Sigmoid colon (tissue), 7 donors: Measurements from ENCODE around the gene OPA3. TPM values are rescaled to one million over a fixed set of nuclear protein-coding genes. Genes with fewer than 3 reads are reported as not detected.
"Not testable (repeated sequence)": the region's sequence is repeated elsewhere in the genome, so short reads cannot be mapped to it uniquely, and the experiment has no call there.

Experiments
- DNase-seq: peaks from one replicate; pipeline ENCODE4 v3.0.0-alpha.2; 2019
- H3K27ac ChIP-seq, 4 donors: fragments of 200-600 bp; sonication (generic); one replicate each; pipeline ENCODE4 v1.5.1; 2016 to 2019; ENCODE audit warnings: mild to moderate bottlenecking in 1 of 4
- H3K27me3 ChIP-seq, 3 donors: fragments of 200-600 bp; sonication (generic); one replicate each; pipeline ENCODE4 v1.5.1; 2019; ENCODE audit warnings: mild to moderate bottlenecking in 1 of 3
- H3K36me3 ChIP-seq, 4 donors: fragments of 200-600 bp; sonication (generic); one replicate each; pipeline ENCODE4 v1.5.1; 2016 to 2019
- H3K4me1 ChIP-seq, 4 donors: fragments of 200-600 bp; sonication (generic); one replicate each; pipeline ENCODE4 v1.5.1; 2017 to 2019
- H3K4me3 ChIP-seq, 4 donors: fragments of 200-600 bp; sonication (generic); one replicate each; pipeline ENCODE4 v1.5.1; 2017 to 2019; ENCODE audit warnings: mild to moderate bottlenecking in 2 of 4, moderate library complexity in 1 of 4
- H3K9me3 ChIP-seq, 4 donors: fragments of 200-600 bp in 3 of 4; sonication (generic) in 3 of 4; one replicate each; pipeline versions ENCODE4 v1.5.1 to v1.6.1; 2013 to 2019
- EP300 ChIP-seq, 4 donors: sonication (generic); formaldehyde crosslinking; IDR thresholded peaks; one replicate each; pipeline ENCODE4 v1.6.1; 2017; ENCODE audit warnings: antibody characterized with exemption in 4 of 4
- POLR2A ChIP-seq, 2 donors: fragments of 450-650 bp; IDR thresholded peaks; one replicate each; pipeline ENCODE4 v1.6.1; 2016; ENCODE audit warnings: antibody characterized with exemption in 2 of 2, mild to moderate bottlenecking in 2 of 2, moderate library complexity in 2 of 2
- POLR2AphosphoS5 ChIP-seq, 4 donors: sonication (generic); formaldehyde crosslinking; IDR thresholded peaks; one replicate each; pipeline ENCODE4 v1.6.1; 2017; ENCODE audit warnings: antibody characterized with exemption in 4 of 4
- WGBS, 2 donors: extraction: QIAGEN DNeasy Blood & Tissue Kit; methylation state at CpG; one replicate each; pipeline ENCODE4 v1.1.7; 2013; 5-methylcytosine and 5-hydroxymethylcytosine counted together
- intact Hi-C: fragments of 100-400 bp; cut with DNase I; formaldehyde crosslinking; loops from one replicate; pipeline ENCODE4 v1.15.1; 2023
- polyA plus RNA-seq, 3 donors: library from polyadenylated mRNA; stranded (reverse); fragments of 200-250 nt; gene quantifications; one replicate each; pipeline ENCODE4 v1.2.3, GENCODE V29; 2013
- total RNA-seq, 4 donors: library from RNA; depleted of rRNA; stranded (reverse); fragments of >200 nt; gene quantifications; one replicate each; pipeline ENCODE4 v1.1.0, GENCODE V29; 2016
- TF ChIP-seq, protein P1 (sequence below), 4 experiments: fragments of 450-650 bp in 3 of 4; fragments of 200-600 bp in 1 of 4; IDR thresholded peaks; one replicate each; pipeline ENCODE4 v1.5.1; 2016 to 2019; ENCODE audit warnings: antibody characterized with exemption in 4 of 4, mild to moderate bottlenecking in 3 of 4, moderate library complexity in 2 of 4
- donor health status: healthy with polysubstance abuse.
- donor health status: Bipolar disorder and iron deficiency.
- donor health status: healthy.

The OPA3 gene
- 1 to 10 TPM; 5.4 to 9.9 (median 8.1) TPM for total RNA-seq
- 10 to 100 TPM in 1 of 3 donors, 1 to 10 TPM in 2; 3.0 to 11.3 (median 4.4) TPM for polyA plus RNA-seq

DNA sequence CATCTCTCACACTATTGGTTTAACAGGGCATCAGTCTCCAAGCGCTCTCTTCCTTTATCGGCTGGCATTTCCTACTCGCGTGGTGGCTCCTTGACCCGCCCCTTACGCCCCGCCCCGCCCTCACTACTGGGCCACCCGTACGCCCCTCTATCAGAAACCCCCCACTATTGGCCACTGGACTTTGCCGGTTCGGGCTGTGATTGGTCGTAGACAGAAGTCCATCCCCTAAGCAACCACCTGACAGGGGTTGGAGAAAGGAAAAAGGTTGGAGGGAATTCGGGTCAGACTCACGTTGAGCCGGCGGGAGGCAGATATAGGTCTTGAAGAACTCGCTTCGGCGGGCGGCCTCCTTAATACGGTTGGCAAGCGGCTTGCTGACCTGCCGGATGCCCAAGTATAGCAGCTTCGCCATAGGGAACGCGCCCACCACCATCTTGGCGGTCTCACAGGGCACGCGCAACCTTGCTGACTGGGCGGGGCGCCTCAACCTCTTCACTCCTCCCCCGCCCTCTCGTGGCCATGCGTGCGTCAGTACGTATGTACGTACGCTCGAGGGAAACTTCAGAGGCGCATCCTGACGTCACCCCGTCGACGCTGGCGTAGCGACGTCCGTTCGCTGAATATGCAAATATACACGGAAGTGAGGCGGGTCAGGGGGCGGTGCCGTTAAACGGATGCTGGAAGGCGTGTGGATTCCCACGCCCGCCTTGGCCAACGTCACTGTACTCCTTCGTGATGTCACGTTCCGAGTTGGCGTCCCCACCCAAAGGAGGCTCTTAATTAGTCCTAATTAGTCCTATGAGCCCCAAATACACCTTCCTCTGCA is at the start of gene OPA3:
OPA3 (minus strand) TSS at position 471 of the 826 bp plus-strand sequence; CDS start at position 433, 38 bp downstream.
- Histone ChIP-seq H3K27me3 (no peaks in the 10 kb centered on the region), H3K4me3 (peak within 1 kb of the TSS; percentile 49 to 77 (median 62)), H3K9me3 (no peaks in the 10 kb centered on the region), H3K36me3 (no peaks in the 10 kb centered on the region), H3K27ac (peak within 1 kb of the TSS; percentile 91 to 99 (median 96)), H3K4me1 (peaks cover 0 to 12% (median 8%) of the 10 kb centered on the region in 4 donors)
- TF ChIP-seq, protein P1, sequence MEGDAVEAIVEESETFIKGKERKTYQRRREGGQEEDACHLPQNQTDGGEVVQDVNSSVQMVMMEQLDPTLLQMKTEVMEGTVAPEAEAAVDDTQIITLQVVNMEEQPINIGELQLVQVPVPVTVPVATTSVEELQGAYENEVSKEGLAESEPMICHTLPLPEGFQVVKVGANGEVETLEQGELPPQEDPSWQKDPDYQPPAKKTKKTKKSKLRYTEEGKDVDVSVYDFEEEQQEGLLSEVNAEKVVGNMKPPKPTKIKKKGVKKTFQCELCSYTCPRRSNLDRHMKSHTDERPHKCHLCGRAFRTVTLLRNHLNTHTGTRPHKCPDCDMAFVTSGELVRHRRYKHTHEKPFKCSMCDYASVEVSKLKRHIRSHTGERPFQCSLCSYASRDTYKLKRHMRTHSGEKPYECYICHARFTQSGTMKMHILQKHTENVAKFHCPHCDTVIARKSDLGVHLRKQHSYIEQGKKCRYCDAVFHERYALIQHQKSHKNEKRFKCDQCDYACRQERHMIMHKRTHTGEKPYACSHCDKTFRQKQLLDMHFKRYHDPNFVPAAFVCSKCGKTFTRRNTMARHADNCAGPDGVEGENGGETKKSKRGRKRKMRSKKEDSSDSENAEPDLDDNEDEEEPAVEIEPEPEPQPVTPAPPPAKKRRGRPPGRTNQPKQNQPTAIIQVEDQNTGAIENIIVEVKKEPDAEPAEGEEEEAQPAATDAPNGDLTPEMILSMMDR (IDR thresholded peaks at IDR 0.05): no peak
- peak in 3 of 4 donors; percentile 60 to 97 (median 87) for TF ChIP-seq EP300 (IDR thresholded peaks at IDR 0.05)
- TF ChIP-seq POLR2AphosphoS5 (IDR thresholded peaks at IDR 0.05): peak; percentile 70 to 86 (median 79)
- peak; percentile 15 to 55 for TF ChIP-seq POLR2A (IDR thresholded peaks at IDR 0.05)
- intact Hi-C loops: loop anchor here (2.0 to 10.0 kb wide), 2 partner anchors 76 to 150 kb away; no protein-coding TSS in a partner anchor
- peak; percentile 100 for DNase-seq
- WGBS, 2 donors: 0 to 1% methylated on average over 63 of the region's 63 CpGs

DNA sequence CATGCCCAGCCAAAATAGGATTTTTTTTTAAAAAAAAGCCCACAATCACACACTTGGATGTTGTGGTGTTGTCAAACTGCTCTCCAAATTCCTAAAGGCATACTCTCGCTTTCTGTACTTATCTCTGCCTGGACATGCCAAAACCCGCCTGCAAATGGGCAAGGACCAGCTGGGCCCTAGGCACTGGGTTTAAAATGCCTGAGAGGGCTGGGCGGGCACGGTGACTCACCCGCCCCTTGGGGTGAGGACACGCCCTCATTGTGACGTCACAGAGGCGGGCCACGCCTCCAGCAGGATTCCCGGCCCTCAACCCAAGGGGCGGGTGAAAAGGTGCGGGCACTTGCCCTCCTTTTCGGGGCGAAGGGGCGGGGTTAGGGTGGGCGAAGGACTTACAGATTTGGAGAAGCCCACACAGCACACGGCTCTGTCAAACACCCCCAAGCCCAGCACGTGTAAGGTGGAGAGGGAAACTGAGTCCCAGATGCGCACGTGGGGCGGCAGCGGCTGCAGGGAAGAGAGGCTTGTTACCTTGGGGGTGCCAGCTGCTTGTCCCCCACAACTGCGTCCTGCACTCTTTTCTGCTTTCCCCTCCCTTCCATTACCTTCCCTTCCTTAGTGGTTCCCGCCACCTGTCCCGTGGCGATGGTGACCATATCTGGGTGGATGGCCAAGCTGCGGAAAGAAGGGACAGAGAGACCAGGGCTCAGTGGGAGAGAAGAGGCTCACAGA is 48.0 kb upstream of the OPA3 start:
- WGBS, 2 donors: 54 to 65% methylated on average over 27 of the region's 27 CpGs
- intact Hi-C loops: no loop called here
- Histone ChIP-seq H3K9me3 (no peaks in the 10 kb centered on the region), H3K27ac (peak overlapping the region in 1 of 4 donors; percentile 26), H3K27me3 (no peaks in the 10 kb centered on the region), H3K4me1 (peaks cover 0 to 8% (median 6%) of the 10 kb centered on the region in 4 donors), H3K4me3 (no peak overlapping the region), H3K36me3 (peaks cover 0 to 22% (median 6%) of the 10 kb centered on the region in 4 donors)
- peak; percentile 70 for DNase-seq
- TF ChIP-seq EP300 (IDR thresholded peaks at IDR 0.05) (no peak), POLR2AphosphoS5 (IDR thresholded peaks at IDR 0.05) (no peak), POLR2A (IDR thresholded peaks at IDR 0.05) (no peak)
- TF ChIP-seq, protein P1 (IDR thresholded peaks at IDR 0.05): no peak

DNA sequence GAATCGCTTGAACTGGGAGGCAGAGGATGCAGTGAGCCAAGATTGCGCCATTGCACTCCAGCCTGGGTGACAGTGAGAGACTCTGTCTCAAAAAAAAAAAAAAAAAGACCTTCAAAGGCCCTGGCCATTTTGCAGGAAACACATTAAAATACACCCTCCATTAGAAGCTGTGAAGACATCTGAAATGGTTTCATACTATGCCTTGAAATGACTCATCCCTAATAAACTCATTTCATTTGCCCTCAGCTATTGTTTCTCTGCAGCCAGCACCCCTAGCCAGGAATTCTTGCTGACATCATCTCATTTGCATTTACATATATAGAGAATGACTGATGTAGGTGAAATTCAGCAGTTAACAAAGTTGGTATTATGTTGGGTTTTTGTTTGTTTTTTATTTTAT is 45.9 kb upstream of the OPA3 start:
- Histone ChIP-seq H3K4me1 (peaks cover 0 to 8% (median 6%) of the 10 kb centered on the region in 4 donors), H3K27me3 (no peaks in the 10 kb centered on the region), H3K27ac (no peak overlapping the region), H3K36me3 (peaks cover 0 to 25% (median 8%) of the 10 kb centered on the region in 4 donors), H3K4me3 (no peak overlapping the region), H3K9me3 (no peaks in the 10 kb centered on the region)
- TF ChIP-seq POLR2A (IDR thresholded peaks at IDR 0.05) (no peak), EP300 (IDR thresholded peaks at IDR 0.05) (no peak), POLR2AphosphoS5 (IDR thresholded peaks at IDR 0.05) (no peak)
- TF ChIP-seq, protein P1 (IDR thresholded peaks at IDR 0.05): no peak
- 90 to 97% methylated on average over 2 of the region's 2 CpGs for WGBS, 2 donors
- DNase-seq: no peak
- intact Hi-C loops: no loop called here

DNA sequence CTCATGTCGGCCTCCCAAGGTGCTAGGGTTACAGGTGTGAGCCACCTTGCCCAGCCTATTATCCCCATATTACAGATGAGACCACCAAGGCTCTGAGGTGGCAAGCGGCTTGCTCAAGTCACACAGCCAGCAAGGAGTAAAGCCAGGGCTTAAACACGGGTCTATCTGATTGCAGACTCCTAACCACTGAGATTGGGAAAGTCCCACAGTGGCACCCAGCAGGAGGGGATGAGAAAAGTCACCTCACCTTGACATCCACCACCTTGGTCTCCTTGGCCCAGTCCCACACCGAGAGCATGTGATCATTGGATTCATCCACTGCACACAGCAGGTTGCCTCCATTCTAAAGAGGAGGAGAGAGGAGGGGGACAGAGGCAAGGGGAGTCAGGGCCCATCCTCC is 45.1 kb upstream of the OPA3 start:
- Histone ChIP-seq H3K27me3 (no peaks in the 10 kb centered on the region), H3K4me1 (peaks cover 0 to 8% (median 6%) of the 10 kb centered on the region in 4 donors), H3K9me3 (no peaks in the 10 kb centered on the region), H3K27ac (no peak overlapping the region), H3K36me3 (peaks cover 0 to 26% (median 9%) of the 10 kb centered on the region in 4 donors), H3K4me3 (no peak overlapping the region)
- DNase-seq: no peak
- no peak for TF ChIP-seq POLR2A (IDR thresholded peaks at IDR 0.05)
- no peak for TF ChIP-seq EP300 (IDR thresholded peaks at IDR 0.05)
- TF ChIP-seq, protein P1 (IDR thresholded peaks at IDR 0.05): no peak
- TF ChIP-seq POLR2AphosphoS5 (IDR thresholded peaks at IDR 0.05): no peak
- intact Hi-C loops: no loop called here
- WGBS, 2 donors: 82 to 89% methylated on average over 4 of the region's 4 CpGs

DNA sequence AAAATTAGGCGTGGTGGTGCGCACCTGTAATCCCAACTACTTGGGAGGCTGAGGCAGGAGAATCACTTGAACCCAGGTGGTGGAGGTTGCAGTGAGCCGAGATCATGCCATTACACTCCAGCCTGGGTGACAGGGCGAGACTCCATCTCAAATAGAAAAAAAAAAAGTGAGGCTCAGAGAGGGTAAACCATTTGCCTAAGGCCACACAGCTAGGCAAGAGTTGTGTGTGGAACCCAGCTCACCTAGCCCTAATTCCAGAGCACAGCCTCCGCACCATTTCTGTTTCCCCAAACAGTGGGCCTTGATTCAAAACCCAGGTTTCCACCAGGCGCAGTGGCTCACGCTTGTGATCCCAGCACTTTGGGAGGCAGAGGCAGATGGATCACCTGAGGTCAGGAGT is 43.6 kb upstream of the OPA3 start:
- H3K9me3 ChIP-seq, H3K4me1 ChIP-seq, DNase-seq, H3K27ac ChIP-seq, H3K4me3 ChIP-seq, intact Hi-C loops, H3K27me3 ChIP-seq: not testable (repeated sequence)
- peaks cover 0 to 31% (median 12%) of the 10 kb centered on the region in 4 donors for H3K36me3 ChIP-seq
- 98% methylated on average over 7 of the region's 7 CpGs for WGBS, 2 donors
